ENCODE measurements around the gene KCNE5.

The KCNE5 gene

GRCh38 chrX:109629310-109629709 is 4.3 kb upstream of the KCNE5 start:
- no peak overlapping the region for H3K14ac ChIP-seq (ENCODE audit: low read length)
- no peak overlapping the region for H2AK5ac ChIP-seq (ENCODE audit: low read length)
- no peak overlapping the region for H4K91ac ChIP-seq (ENCODE audit: low read depth, low read length)
- no peaks in the 10 kb centered on the region for H3K9me3 ChIP-seq (ENCODE audit: insufficient read depth, low read depth, low read length)
- H3K27me3 ChIP-seq (ENCODE audit: insufficient read depth, low read length): no peaks in the 10 kb centered on the region
- H3K4me1 ChIP-seq (ENCODE audit: control insufficient read depth in 1 of 2, insufficient read depth in 2 of 2, low read length in 2 of 2): peaks cover 0 to 5% of the 10 kb centered on the region in 2 experiments
- no peak overlapping the region for H3K4ac ChIP-seq (ENCODE audit: low read depth, low read length)
- no peak overlapping the region for H3K27ac ChIP-seq (ENCODE audit: low read depth, low read length)
- H4K8ac ChIP-seq (ENCODE audit: low read depth, low read length): no peak overlapping the region
- no peak overlapping the region for H2BK12ac ChIP-seq (ENCODE audit: low read length)
- H3K4me3 ChIP-seq (ENCODE audit: low read depth, low read length): no peak overlapping the region
- no peak overlapping the region for H3K9ac ChIP-seq (ENCODE audit: low read length)
- H3K4me2 ChIP-seq (ENCODE audit: low read length): no peak overlapping the region
- no peak for DNase-seq
- H3K79me1 ChIP-seq (ENCODE audit: low read length): peaks cover 2% of the 10 kb centered on the region
- no peaks in the 10 kb centered on the region for H3K79me2 ChIP-seq (ENCODE audit: control insufficient read depth, insufficient read depth, low read length, poor library complexity)
- no peak overlapping the region for H2BK120ac ChIP-seq (ENCODE audit: insufficient read depth, low read length, poor library complexity)
- H4K12ac ChIP-seq (ENCODE audit: low read depth, low read length): no peak overlapping the region
- WGBS (ENCODE audit: extremely low coverage, insufficient coverage, insufficient read length): no CpG with 5 or more reads among the region's 3 CpGs
- H3K36me3 ChIP-seq (ENCODE audit: control insufficient read depth in 1 of 2, insufficient read depth in 2 of 2, low read length in 2 of 2): no peaks in the 10 kb centered on the region
- H2BK5ac ChIP-seq (ENCODE audit: low read depth, low read length, poor library complexity): no peak overlapping the region
- H3K18ac ChIP-seq (ENCODE audit: low read length): no peak overlapping the region
- no peak overlapping the region for H2AFZ ChIP-seq (ENCODE audit: insufficient read depth, low read length, poor library complexity)
- no peak overlapping the region for H3K23ac ChIP-seq (ENCODE audit: low read length)

DNA sequence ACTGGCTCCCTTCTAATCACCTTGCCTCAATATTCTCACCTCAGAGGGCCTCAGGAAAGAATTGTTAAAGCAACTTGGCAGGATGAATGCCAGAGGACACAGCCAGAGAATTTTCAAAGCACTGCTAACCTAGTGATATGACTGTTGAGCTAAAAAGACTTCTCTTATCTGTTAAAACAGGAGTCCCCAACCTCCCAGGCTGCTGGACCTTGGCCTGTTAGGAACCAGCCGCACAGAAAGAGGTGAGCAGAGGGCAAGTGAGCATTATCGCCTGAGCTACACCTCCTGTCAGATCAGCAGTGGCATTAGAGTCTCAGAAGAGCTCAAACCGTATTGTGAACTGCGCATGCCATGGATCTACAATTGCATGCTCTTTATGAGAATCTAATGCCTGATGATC is 1.7 kb upstream of the KCNE5 start:
- WGBS (ENCODE audit: extremely low coverage, insufficient coverage, insufficient read length): no CpG with 5 or more reads among the region's 4 CpGs
- Histone ChIP-seq H3K9ac (ENCODE audit: low read length) (no peak overlapping the region), H3K79me2 (ENCODE audit: control insufficient read depth, insufficient read depth, low read length, poor library complexity) (no peaks in the 10 kb centered on the region), H4K8ac (ENCODE audit: low read depth, low read length) (no peak overlapping the region), H3K4me1 (ENCODE audit: control insufficient read depth in 1 of 2, insufficient read depth in 2 of 2, low read length in 2 of 2) (peaks cover 0 to 7% of the 10 kb centered on the region in 2 experiments), H4K12ac (ENCODE audit: low read depth, low read length) (no peak overlapping the region), H3K79me1 (ENCODE audit: low read length) (peaks cover 2% of the 10 kb centered on the region), H3K27me3 (ENCODE audit: insufficient read depth, low read length) (no peaks in the 10 kb centered on the region), H2AFZ (ENCODE audit: insufficient read depth, low read length, poor library complexity) (no peak overlapping the region), H3K14ac (ENCODE audit: low read length) (no peak overlapping the region), H2BK5ac (ENCODE audit: low read depth, low read length, poor library complexity) (no peak overlapping the region), H3K36me3 (ENCODE audit: control insufficient read depth in 1 of 2, insufficient read depth in 2 of 2, low read length in 2 of 2) (no peaks in the 10 kb centered on the region), H3K18ac (ENCODE audit: low read length) (no peak overlapping the region), H3K23ac (ENCODE audit: low read length) (no peak overlapping the region), H3K9me3 (ENCODE audit: insufficient read depth, low read depth, low read length) (no peaks in the 10 kb centered on the region), H4K91ac (ENCODE audit: low read depth, low read length) (no peak overlapping the region), H2BK12ac (ENCODE audit: low read length) (no peak overlapping the region), H3K4me3 (ENCODE audit: low read depth, low read length) (no peak overlapping the region), H3K4ac (ENCODE audit: low read depth, low read length) (no peak overlapping the region), H3K27ac (ENCODE audit: low read depth, low read length) (no peak overlapping the region), H3K4me2 (ENCODE audit: low read length) (no peak overlapping the region), H2BK120ac (ENCODE audit: insufficient read depth, low read length, poor library complexity) (no peak overlapping the region), H2AK5ac (ENCODE audit: low read length) (no peak overlapping the region)
- DNase-seq: no peak

GRCh38 chrX:109623997-109624396 is 975 bp downstream of the KCNE5 start:
- Histone ChIP-seq H4K12ac (ENCODE audit: low read depth, low read length) (no peak overlapping the region), H3K27me3 (ENCODE audit: insufficient read depth, low read length) (no peaks in the 10 kb centered on the region), H3K9me3 (ENCODE audit: insufficient read depth, low read depth, low read length) (no peaks in the 10 kb centered on the region), H3K4me2 (ENCODE audit: low read length) (no peak overlapping the region), H3K36me3 (ENCODE audit: control insufficient read depth in 1 of 2, insufficient read depth in 2 of 2, low read length in 2 of 2) (no peaks in the 10 kb centered on the region), H2BK5ac (ENCODE audit: low read depth, low read length, poor library complexity) (no peak overlapping the region), H3K18ac (ENCODE audit: low read length) (no peak overlapping the region), H3K4me1 (ENCODE audit: control insufficient read depth in 1 of 2, insufficient read depth in 2 of 2, low read length in 2 of 2) (peaks cover 0 to 7% of the 10 kb centered on the region in 2 experiments), H3K4ac (ENCODE audit: low read depth, low read length) (no peak overlapping the region), H2AK5ac (ENCODE audit: low read length) (no peak overlapping the region), H3K79me1 (ENCODE audit: low read length) (peaks cover 2% of the 10 kb centered on the region), H3K79me2 (ENCODE audit: control insufficient read depth, insufficient read depth, low read length, poor library complexity) (no peaks in the 10 kb centered on the region), H3K14ac (ENCODE audit: low read length) (no peak overlapping the region), H2BK12ac (ENCODE audit: low read length) (no peak overlapping the region), H4K8ac (ENCODE audit: low read depth, low read length) (no peak overlapping the region), H3K23ac (ENCODE audit: low read length) (no peak overlapping the region), H2AFZ (ENCODE audit: insufficient read depth, low read length, poor library complexity) (no peak overlapping the region), H4K91ac (ENCODE audit: low read depth, low read length) (no peak overlapping the region), H2BK120ac (ENCODE audit: insufficient read depth, low read length, poor library complexity) (no peak overlapping the region), H3K27ac (ENCODE audit: low read depth, low read length) (no peak overlapping the region), H3K4me3 (ENCODE audit: low read depth, low read length) (no peak overlapping the region), H3K9ac (ENCODE audit: low read length) (no peak overlapping the region)
- no CpG with 5 or more reads among the region's 8 CpGs for WGBS (ENCODE audit: extremely low coverage, insufficient coverage, insufficient read length)
- DNase-seq: no peak

GRCh38 chrX:109622270-109622669 is 2.7 kb downstream of the KCNE5 start:
- no peaks in the 10 kb centered on the region for H3K27me3 ChIP-seq (ENCODE audit: insufficient read depth, low read length)
- H3K14ac ChIP-seq (ENCODE audit: low read length): no peak overlapping the region

More at GRCh38 chrX:109622270-109622669, 2.7 kb downstream of the KCNE5 start:
- WGBS (ENCODE audit: extremely low coverage, insufficient coverage, insufficient read length): no CpG with 5 or more reads among the region's 4 CpGs
- H4K91ac ChIP-seq (ENCODE audit: low read depth, low read length): no peak overlapping the region
- no peak overlapping the region for H2BK5ac ChIP-seq (ENCODE audit: low read depth, low read length, poor library complexity)
- no peak overlapping the region for H3K27ac ChIP-seq (ENCODE audit: low read depth, low read length)
- no peak overlapping the region for H2AFZ ChIP-seq (ENCODE audit: insufficient read depth, low read length, poor library complexity)
- no peaks in the 10 kb centered on the region for H3K79me2 ChIP-seq (ENCODE audit: control insufficient read depth, insufficient read depth, low read length, poor library complexity)
- peaks cover 2% of the 10 kb centered on the region for H3K79me1 ChIP-seq (ENCODE audit: low read length)
- no peak overlapping the region for H2BK120ac ChIP-seq (ENCODE audit: insufficient read depth, low read length, poor library complexity)
- no peak for DNase-seq
- H3K9me3 ChIP-seq (ENCODE audit: insufficient read depth, low read depth, low read length): no peaks in the 10 kb centered on the region
- no peak overlapping the region for H3K9ac ChIP-seq (ENCODE audit: low read length)
- no peak overlapping the region for H2AK5ac ChIP-seq (ENCODE audit: low read length)
- H4K8ac ChIP-seq (ENCODE audit: low read depth, low read length): no peak overlapping the region
- H3K4me3 ChIP-seq (ENCODE audit: low read depth, low read length): no peak overlapping the region
- no peak overlapping the region for H2BK12ac ChIP-seq (ENCODE audit: low read length)
- H3K4me2 ChIP-seq (ENCODE audit: low read length): no peak overlapping the region
- H3K23ac ChIP-seq (ENCODE audit: low read length): no peak overlapping the region
- H4K12ac ChIP-seq (ENCODE audit: low read depth, low read length): no peak overlapping the region
- H3K4me1 ChIP-seq (ENCODE audit: control insufficient read depth in 1 of 2, insufficient read depth in 2 of 2, low read length in 2 of 2): peaks cover 0 to 7% of the 10 kb centered on the region in 2 experiments
- no peak overlapping the region for H3K4ac ChIP-seq (ENCODE audit: low read depth, low read length)
- no peaks in the 10 kb centered on the region for H3K36me3 ChIP-seq (ENCODE audit: control insufficient read depth in 1 of 2, insufficient read depth in 2 of 2, low read length in 2 of 2)
- no peak overlapping the region for H3K18ac ChIP-seq (ENCODE audit: low read length)
